ENCODE measurements around the gene SDHA. TPM values are rescaled to one million over a fixed set of nuclear protein-coding genes. Genes with fewer than 3 reads are reported as not detected.

Gene SDHA
- total RNA-seq, 4 donors from 2014 or later, result 45.7 to 71.5 (median 54.9) TPM

GRCh38 chr5:203246-203930 lies 14.7 kb upstream of the SDHA start:
- Histone ChIP-seq H3K9me3 (no peaks in the 10 kb centered on the region), H3K27ac (no peak overlapping the region), H3K36me3 (peaks cover 3 to 49% (median 6%) of the 10 kb centered on the region in 3 donors), H3K27me3 (no peaks in the 10 kb centered on the region), H3K4me3 (no peak overlapping the region), H3K4me1 (no peaks in the 10 kb centered on the region)
- TF ChIP-seq CTCF (IDR thresholded peaks at IDR 0.05) (no peak), POLR2A (IDR thresholded peaks at IDR 0.05) (no peak)
- intact Hi-C loops (cut with DNase I), result no loop called here
- 91 to 92% methylated on average over 13 to 17 of the region's 26 CpGs for WGBS, 2 donors
- DNase-seq, result no peak

GRCh38 chr5:204001-204400 lies 14.1 kb upstream of the SDHA start:
- Histone ChIP-seq H3K27ac (no peak overlapping the region), H3K9me3 (no peaks in the 10 kb centered on the region), H3K4me1 (no peaks in the 10 kb centered on the region), H3K27me3 (no peaks in the 10 kb centered on the region), H3K36me3 (peaks cover 3 to 49% (median 6%) of the 10 kb centered on the region in 3 donors), H3K4me3 (no peak overlapping the region)
- TF ChIP-seq CTCF (IDR thresholded peaks at IDR 0.05), result no peak
- no peak for TF ChIP-seq POLR2A (IDR thresholded peaks at IDR 0.05)
- intact Hi-C loops (cut with DNase I), result no loop called here
- 58 to 89% methylated on average over 2 of the region's 6 CpGs for WGBS, 2 donors
- no peak for DNase-seq

GRCh38 chr5:204462-204861 lies 13.7 kb upstream of the SDHA start:
- Histone ChIP-seq H3K9me3 (no peaks in the 10 kb centered on the region), H3K27ac (no peak overlapping the region), H3K36me3 (peaks cover 3 to 49% (median 6%) of the 10 kb centered on the region in 3 donors), H3K4me1 (no peaks in the 10 kb centered on the region), H3K27me3 (no peaks in the 10 kb centered on the region), H3K4me3 (no peak overlapping the region)
- intact Hi-C loops (cut with DNase I), result no loop called here
- no peak for DNase-seq
- TF ChIP-seq CTCF (IDR thresholded peaks at IDR 0.05) (no peak), POLR2A (IDR thresholded peaks at IDR 0.05) (no peak)

- Histone ChIP-seq H3K36me3 (peaks cover 3 to 49% (median 6%) of the 10 kb centered on the region in 3 donors), H3K4me3 (no peak overlapping the region), H3K27ac (no peak overlapping the region), H3K27me3 (no peaks in the 10 kb centered on the region), H3K4me1 (no peaks in the 10 kb centered on the region), H3K9me3 (no peaks in the 10 kb centered on the region)
- TF ChIP-seq POLR2A (IDR thresholded peaks at IDR 0.05) (no peak), CTCF (IDR thresholded peaks at IDR 0.05) (no peak)
- WGBS, 2 donors, result 95 to 96% methylated on average over 30 of the region's 30 CpGs
- DNase-seq, result no peak
- intact Hi-C loops (cut with DNase I), result no loop called here
Measured at GRCh38 chr5:204966-205670, 13.0 kb upstream of the SDHA start.

GRCh38 chr5:206406-206805 lies 11.7 kb upstream of the SDHA start:
- WGBS, 2 donors, result 74 to 78% methylated on average over 8 to 9 of the region's 11 CpGs
- H3K4me1 ChIP-seq, result no peaks in the 10 kb centered on the region
- no peaks in the 10 kb centered on the region for H3K27me3 ChIP-seq
- peaks cover 3 to 49% (median 6%) of the 10 kb centered on the region in 3 donors for H3K36me3 ChIP-seq
- H3K9me3 ChIP-seq, result no peaks in the 10 kb centered on the region
- no peak overlapping the region for H3K27ac ChIP-seq
- TF ChIP-seq POLR2A (IDR thresholded peaks at IDR 0.05) (no peak), CTCF (IDR thresholded peaks at IDR 0.05) (no peak)
- no peak for DNase-seq
- H3K4me3 ChIP-seq, result no peak overlapping the region
- intact Hi-C loops (cut with DNase I), result no loop called here
